HG03571 (cell line): ENCODE results near the gene TSR1.
A peak's percentile ranks its signal among the peaks of the same experiment; 100 is the strongest.
"Not testable (repeated sequence)": the region's sequence is repeated elsewhere in the genome, so short reads cannot be mapped to it uniquely, and the experiment has no call there.

Experiments
- ATAC-seq: cut with Tn5 transposase; IDR thresholded peaks from one replicate; pipeline ENCODE4 v1.9.1; 2021; ENCODE audit not compliant: unreplicated experiment

The TSR1 gene

GRCh38 chr17:2338315-2338657, 2.0 kb upstream of the TSR1 start:
- ATAC-seq = no peak

DNA sequence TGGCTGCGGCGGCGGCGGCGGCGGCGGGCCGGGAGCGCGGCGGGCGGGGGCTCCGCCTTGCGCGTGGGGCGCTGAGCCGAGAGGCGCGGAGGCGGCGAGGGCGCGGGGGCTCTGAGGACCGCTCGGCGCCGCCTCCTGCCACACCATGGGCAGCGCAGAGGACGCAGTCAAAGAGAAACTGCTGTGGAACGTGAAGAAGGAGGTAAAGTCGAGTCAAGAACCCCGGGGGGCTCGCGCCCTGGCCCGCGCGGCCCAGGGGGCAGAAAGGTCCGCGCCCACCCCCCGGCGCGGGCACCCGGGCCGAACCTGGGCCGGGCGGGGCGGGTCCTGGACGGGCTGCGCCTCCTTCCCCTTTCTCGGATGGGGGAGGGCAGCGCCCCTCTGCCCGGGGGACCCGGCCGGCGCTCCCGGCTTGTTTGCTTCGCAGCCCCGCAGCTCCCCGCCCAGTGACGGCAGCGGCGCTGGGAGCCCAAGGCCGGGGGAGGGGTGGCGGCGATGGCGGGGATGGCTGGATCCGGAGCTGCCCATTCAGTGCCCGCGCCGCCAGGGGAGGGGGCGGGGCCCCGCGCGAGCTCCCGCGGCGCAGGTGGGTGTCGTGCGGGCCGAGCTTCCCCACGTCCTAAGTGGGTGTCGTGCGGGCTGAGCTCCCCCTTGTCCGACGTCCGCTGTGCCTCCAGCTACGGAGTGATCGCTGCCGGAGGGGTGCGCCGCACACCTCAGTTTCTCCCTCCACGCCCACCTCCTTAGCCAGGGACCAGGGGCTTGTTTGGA, 1.5 kb upstream of the TSR1 start:
- no peak for ATAC-seq

- no peak for ATAC-seq
These were observed 741 bp upstream of the TSR1 start, which contains the start of gene SGSM2 for GRCh38 chr17:2336852-2337543. TSS of gene SGSM2 (plus strand) at chr17:2337501. CDS start at chr17:2337689, 188 bp downstream.

GRCh38 chr17:2335726-2336214, 487 bp downstream of the TSR1 start:
- ATAC-seq = no peak

DNA sequence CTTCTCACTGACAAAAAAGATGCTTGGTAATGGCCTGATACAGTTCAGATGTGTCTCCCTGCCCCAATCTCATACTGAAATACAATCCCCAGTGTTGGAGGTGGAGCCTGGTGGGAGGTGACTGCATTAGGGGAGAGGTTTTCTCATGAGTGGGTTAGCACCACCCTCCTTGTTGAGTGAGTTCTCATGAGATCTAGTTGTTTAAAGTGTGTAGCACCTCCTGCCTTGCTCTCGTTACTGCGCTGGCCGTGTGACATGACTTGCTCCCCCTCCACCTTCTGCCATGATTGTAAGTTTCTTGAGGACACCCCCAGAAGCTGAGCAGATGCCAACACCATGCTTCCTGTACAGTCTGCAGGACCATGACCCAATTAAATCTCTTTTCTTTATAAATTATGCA, 5.0 kb downstream of the TSR1 start:
- no peak for ATAC-seq

GRCh38 chr17:2323629-2324314, 12.5 kb downstream of the TSR1 start:
- no peak for ATAC-seq

- ATAC-seq = no peak
These were observed 14.9 kb downstream of the TSR1 start for GRCh38 chr17:2321399-2321798.

DNA sequence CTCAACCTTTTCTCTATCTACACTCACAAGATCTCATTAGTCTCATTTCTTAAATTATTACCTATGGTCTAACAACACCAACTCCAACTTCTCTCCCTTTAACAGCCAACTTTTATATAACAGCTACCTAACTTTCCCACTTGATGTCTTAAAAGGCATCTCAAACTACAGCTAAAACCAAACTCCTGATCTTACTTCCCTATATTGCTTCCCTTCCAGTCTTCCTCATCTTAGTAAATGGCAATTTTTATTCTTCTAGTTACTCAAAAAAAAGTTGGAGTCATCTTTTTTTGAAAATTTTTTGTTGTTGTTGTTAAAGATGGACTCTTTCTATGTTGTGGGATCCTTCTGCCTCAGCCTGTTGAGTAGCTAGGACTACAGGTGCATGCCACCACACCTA, 17.2 kb downstream of the TSR1 start:
- ATAC-seq = no peak

DNA sequence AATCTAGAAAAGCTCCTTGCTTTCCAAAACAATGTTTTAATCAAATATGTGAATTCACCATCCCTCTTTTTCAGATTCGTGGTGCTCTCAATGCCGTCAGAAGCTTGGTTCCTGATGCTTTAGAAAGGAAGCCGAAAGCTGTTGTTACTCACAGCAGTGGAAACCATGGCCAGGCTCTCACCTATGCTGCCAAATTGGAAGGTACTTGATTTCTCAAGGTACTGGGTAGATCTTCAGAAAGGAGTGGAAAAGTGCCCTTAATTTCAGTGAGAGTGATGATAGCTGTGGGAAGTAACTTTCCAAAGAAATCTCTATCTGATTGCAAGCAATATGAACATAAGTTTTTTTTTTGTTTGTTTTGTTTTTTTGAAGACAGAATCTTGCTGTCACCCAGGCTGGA, 18.5 kb downstream of the TSR1 start:
- ATAC-seq = no peak

- ATAC-seq = not testable (repeated sequence)
These were observed 19.4 kb downstream of the TSR1 start for GRCh38 chr17:2316916-2317205.

GRCh38 chr17:2312736-2313135, 23.5 kb downstream of the TSR1 start:
- ATAC-seq = no peak

DNA sequence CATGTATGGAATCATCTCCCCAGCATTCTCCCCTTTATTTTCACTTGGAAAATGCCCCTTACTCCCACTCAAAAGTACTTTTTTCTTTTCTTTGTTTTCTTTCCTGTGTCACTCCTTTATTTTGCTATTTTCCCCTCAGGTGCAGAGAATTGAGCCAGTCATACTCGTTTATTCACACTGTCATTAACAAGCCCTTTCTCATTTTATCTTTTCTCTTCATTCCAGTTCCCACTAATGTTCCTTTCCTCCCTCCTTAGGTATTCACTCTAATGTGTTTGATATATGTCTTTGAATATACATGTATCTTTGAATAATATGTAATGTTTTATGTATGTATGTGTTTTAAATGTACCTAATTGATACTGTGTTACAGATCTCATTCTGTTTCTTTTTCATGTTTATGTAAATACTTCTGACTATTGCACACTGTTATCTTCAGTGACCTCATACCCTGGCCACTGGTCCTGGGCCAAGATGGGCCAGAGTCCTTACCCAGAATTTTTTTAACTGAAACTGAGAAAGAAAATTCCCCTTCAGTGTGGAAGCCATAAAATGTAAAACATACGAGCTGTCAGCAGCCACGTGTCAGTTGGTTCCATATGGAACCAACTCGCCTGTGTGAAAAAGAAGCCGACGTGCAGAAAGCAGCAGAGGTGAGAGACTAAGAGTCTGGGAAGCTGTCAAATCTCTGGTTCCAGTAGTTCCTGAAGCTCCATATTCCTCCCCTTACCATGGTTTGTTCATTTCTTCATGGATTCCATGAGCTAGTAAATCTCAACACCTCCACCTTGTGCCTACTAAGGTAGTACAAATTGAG, 26.7 kb downstream of the TSR1 start:
- no peak for ATAC-seq

- ATAC-seq = no peak
These were observed 31.3 kb downstream of the TSR1 start for GRCh38 chr17:2304931-2305330.

DNA sequence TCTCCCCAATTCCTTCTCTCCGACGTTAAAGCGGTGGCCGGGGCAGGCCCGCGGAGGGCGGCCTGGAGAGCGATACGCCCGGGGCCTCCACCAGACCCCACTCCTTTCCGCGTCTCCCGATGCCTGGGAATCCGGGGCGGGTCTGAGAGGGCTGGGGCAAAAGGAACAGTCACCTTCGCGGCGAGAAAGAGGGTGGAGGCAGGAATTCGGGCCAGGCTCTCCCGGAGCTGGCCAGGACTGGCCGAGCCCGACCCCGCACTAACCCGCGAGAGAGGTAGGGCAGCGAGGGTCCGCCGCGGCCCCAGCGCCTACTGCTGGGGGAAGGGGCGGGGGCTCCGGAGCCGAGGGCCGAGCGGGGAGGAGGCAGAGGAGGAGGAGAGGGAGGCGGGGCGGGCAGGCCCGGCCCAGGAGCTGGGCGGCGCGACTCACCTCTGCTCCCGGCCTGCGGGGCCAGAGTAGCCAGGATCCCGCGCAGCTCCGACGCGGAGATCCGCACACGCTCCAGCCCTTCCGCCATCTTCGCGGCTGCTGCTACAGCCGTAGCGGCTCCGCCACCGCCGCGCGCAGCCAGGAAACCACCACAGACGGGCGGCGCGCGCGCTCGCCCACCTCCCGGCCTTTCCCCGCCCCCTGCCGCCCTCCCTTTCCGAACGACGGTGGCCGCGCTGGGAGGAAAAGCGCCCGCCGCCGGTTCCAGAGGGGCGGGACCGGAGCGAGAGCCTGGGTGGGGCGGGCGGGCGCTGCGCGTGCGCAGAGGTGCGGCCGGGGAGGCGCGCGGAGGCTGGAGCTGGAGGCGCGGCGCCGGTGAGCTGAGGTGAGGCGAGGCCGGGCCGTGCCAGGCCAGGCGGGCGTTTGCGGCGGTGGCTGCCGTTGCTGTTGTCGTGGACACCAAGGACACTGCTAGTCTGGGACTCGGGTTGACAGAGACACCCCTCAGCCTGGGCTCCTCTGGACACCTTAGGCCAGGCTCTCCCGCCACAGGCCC, 32.8 kb downstream of the TSR1 start, which contains the start of the genes SMG6 and SRR:
Gene SMG6 (minus strand): TSS at position 582 of the 985 bp plus-strand sequence. CDS start 65 bp downstream, at position 517.
Gene SRR (plus strand): TSS at position 747 of the 985 bp plus-strand sequence. CDS start 11,611 bp downstream, outside the sequence.
- peak; percentile 69 for ATAC-seq

- no peak for ATAC-seq
These were observed 33.5 kb downstream of the TSR1 start for GRCh38 chr17:2302778-2303203.

- ATAC-seq = no peak
These were observed 36.5 kb downstream of the TSR1 start for GRCh38 chr17:2299756-2300155.

- ATAC-seq = no peak
These were observed 37.1 kb downstream of the TSR1 start for GRCh38 chr17:2299136-2299535.

- ATAC-seq = no peak
These were observed 39.2 kb downstream of the TSR1 start for GRCh38 chr17:2297023-2297422.

GRCh38 chr17:2295575-2295974, 40.7 kb downstream of the TSR1 start:
- ATAC-seq = no peak

DNA sequence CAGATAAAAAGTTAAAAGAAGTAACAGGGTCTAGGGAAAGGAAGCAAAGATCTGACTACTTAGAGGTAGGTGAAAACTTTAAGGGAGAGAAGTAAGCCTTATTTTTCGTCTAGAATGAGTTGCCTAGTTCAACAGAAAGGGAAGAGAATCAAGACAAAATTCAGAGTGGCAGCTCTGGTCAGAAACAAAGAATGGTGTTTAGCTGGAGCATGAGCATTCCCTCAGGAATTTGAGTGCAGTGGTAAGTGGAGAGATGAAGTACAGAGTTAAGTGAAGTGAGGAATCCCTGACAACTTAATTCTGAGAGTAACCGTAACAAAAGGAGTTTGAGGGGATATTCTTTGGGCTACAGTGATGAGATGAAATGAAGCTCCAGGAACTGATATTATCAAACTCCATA, 44.2 kb downstream of the TSR1 start:
- ATAC-seq = no peak
